Hepatocyte (in vitro differentiated cells): Measurements from ENCODE around the gene GMCL1. TPM values are rescaled to one million over a fixed set of nuclear protein-coding genes. Genes with fewer than 3 reads are reported as not detected.

Experiments
- DNase-seq: peaks from one replicate; pipeline ENCODE4 v3.0.0-alpha.2; 2016; ENCODE audit warnings: low spot score
- H2AFZ ChIP-seq: fragments of 200-600 bp; sonication (generic); 2 replicates; pipeline ENCODE4 v1.6.0; 2016; ENCODE audit warnings: antibody characterized with exemption, mild to moderate bottlenecking
- H3K27ac ChIP-seq: fragments of 200-600 bp; sonication (generic); 2 replicates; pipeline ENCODE4 v1.5.1; 2016; ENCODE audit warnings: mild to moderate bottlenecking
- H3K27me3 ChIP-seq: fragments of 200-600 bp; sonication (generic); 2 replicates; pipeline ENCODE4 v1.6.1; 2016
- H3K36me3 ChIP-seq: fragments of 200-600 bp; sonication (generic); replicated peaks from 2 replicates; pipeline ENCODE4 v1.5.1; 2016; ENCODE audit warnings: low read depth; ENCODE audit not compliant: insufficient read depth
- H3K4me1 ChIP-seq: fragments of 200-600 bp; sonication (generic); 2 replicates; pipeline ENCODE4 v1.5.1; 2016; ENCODE audit warnings: mild to moderate bottlenecking, moderate library complexity; ENCODE audit not compliant: insufficient read depth
- H3K4me2 ChIP-seq: fragments of 200-600 bp; sonication (generic); 2 replicates; pipeline ENCODE4 v1.6.0; 2016
- H3K4me3 ChIP-seq: fragments of 200-600 bp; sonication (generic); 2 replicates; pipeline ENCODE4 v1.5.1; 2016; ENCODE audit warnings: mild to moderate bottlenecking
- H3K79me2 ChIP-seq: fragments of 200-600 bp; sonication (generic); 2 replicates; pipeline ENCODE4 v1.6.0; 2017; ENCODE audit warnings: mild to moderate bottlenecking
- H3K9me2 ChIP-seq: fragments of 200-600 bp; sonication (generic); replicated peaks from 2 replicates; pipeline ENCODE4 v1.6.0; 2017; ENCODE audit warnings: mild to moderate bottlenecking; ENCODE audit not compliant: insufficient read depth
- H3K9me3 ChIP-seq: fragments of 200-600 bp; sonication (generic); 2 replicates; pipeline ENCODE4 v1.5.1; 2016; ENCODE audit warnings: low read depth, mild to moderate bottlenecking
- H4K20me1 ChIP-seq: fragments of 200-600 bp; sonication (generic); 2 replicates; pipeline ENCODE4 v1.6.0; 2016; ENCODE audit warnings: mild to moderate bottlenecking; ENCODE audit not compliant: insufficient read depth, poor library complexity, severe bottlenecking
- CTCF ChIP-seq: fragments of 200-600 bp; sonication (generic); IDR thresholded peaks from 2 replicates; pipeline ENCODE4 v1.5.1; 2016; ENCODE audit warnings: antibody characterized with exemption, mild to moderate bottlenecking; ENCODE audit not compliant: poor library complexity
- EZH2 ChIP-seq: fragments of 200-600 bp; sonication (generic); IDR thresholded peaks from 2 replicates; pipeline ENCODE4 v1.6.1; 2016; ENCODE audit warnings: antibody characterized with exemption, mild to moderate bottlenecking, borderline replicate concordance
- EZH2phosphoT487 ChIP-seq: fragments of 200-600 bp; sonication (generic); IDR thresholded peaks from one replicate; pipeline ENCODE4 v1.6.1; 2018; ENCODE audit warnings: antibody characterized with exemption, mild to moderate bottlenecking, low read depth, moderate library complexity; ENCODE audit not compliant: unreplicated experiment, severe bottlenecking
- WGBS: methylation state at CpG from one replicate; pipeline ENCODE4 v1.1.6; 2016; ENCODE audit warnings: low lambda C conversion rate; ENCODE audit errors: missing lambda C conversion rate; 5-methylcytosine and 5-hydroxymethylcytosine counted together
- polyA plus RNA-seq: library from polyadenylated mRNA; unstranded; fragments of >200 nt; fragmentation: Nextera tagmentation; extraction: Ambion mirVana; gene quantifications from 2 replicates; pipeline ENCODE4 v1.2.1, GENCODE V29; 2016
- total RNA-seq: library from RNA; depleted of rRNA; stranded (reverse); fragments of >200 nt; gene quantifications from 2 replicates; pipeline ENCODE4 v1.2.3, GENCODE V29; 2014

The GMCL1 gene
- total and polyA plus RNA-seq, 2 experiments from 2014 or later = 18.1 to 18.8 TPM

DNA sequence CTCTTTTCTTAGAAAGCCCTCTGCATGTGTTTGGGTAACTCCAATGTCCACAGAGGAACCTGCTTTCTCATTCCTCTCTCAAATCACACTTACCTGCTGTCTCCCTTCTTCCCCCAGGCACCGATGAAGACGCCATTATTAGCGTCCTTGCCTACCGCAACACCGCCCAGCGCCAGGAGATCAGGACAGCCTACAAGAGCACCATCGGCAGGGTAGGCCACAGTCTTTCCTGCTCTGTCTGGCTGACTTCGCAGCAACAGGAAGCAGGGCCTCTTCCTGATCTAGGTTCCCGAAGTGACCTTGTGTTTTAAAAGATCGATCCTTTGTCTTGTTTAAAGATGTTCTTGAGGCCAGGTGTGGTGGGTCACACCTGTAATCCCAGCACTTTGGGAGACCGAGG is 25.0 kb upstream of the GMCL1 start:
- TF ChIP-seq EZH2phosphoT487 = no peak
- TF ChIP-seq EZH2 = no peak
- no peak for TF ChIP-seq CTCF
- H4K20me1 ChIP-seq = no peaks in the 10 kb centered on the region
- WGBS = 95% methylated on average over 11 of the region's 11 CpGs
- H3K27ac ChIP-seq = no peak overlapping the region
- H3K27me3 ChIP-seq = no peaks in the 10 kb centered on the region
- no peak overlapping the region for H3K4me3 ChIP-seq
- no peaks in the 10 kb centered on the region for H3K9me2 ChIP-seq
- no peaks in the 10 kb centered on the region for H3K36me3 ChIP-seq
- no peak for DNase-seq
- H3K4me1 ChIP-seq = peaks cover 22% of the 10 kb centered on the region
- no peak overlapping the region for H2AFZ ChIP-seq
- no peak overlapping the region for H3K4me2 ChIP-seq
- H3K9me3 ChIP-seq = no peaks in the 10 kb centered on the region
- H3K79me2 ChIP-seq = peaks cover 13% of the 10 kb centered on the region

- WGBS = 91% methylated on average over 1 of the region's 1 CpG
- no peak for TF ChIP-seq EZH2
- no peak for TF ChIP-seq CTCF
- no peak for TF ChIP-seq EZH2phosphoT487
- no peak overlapping the region for H3K4me3 ChIP-seq
- no peak for DNase-seq
- no peak overlapping the region for H3K27ac ChIP-seq
- no peaks in the 10 kb centered on the region for H4K20me1 ChIP-seq
- no peaks in the 10 kb centered on the region for H3K36me3 ChIP-seq
- peaks cover 2% of the 10 kb centered on the region for H3K79me2 ChIP-seq
- H3K27me3 ChIP-seq = no peaks in the 10 kb centered on the region
- peaks cover 7% of the 10 kb centered on the region for H3K4me1 ChIP-seq
- H2AFZ ChIP-seq = no peak overlapping the region
- no peaks in the 10 kb centered on the region for H3K9me3 ChIP-seq
- H3K9me2 ChIP-seq = no peaks in the 10 kb centered on the region
- no peak overlapping the region for H3K4me2 ChIP-seq
Measured at GRCh38 chr2:69805887-69806286, 23.6 kb upstream of the GMCL1 start.

DNA sequence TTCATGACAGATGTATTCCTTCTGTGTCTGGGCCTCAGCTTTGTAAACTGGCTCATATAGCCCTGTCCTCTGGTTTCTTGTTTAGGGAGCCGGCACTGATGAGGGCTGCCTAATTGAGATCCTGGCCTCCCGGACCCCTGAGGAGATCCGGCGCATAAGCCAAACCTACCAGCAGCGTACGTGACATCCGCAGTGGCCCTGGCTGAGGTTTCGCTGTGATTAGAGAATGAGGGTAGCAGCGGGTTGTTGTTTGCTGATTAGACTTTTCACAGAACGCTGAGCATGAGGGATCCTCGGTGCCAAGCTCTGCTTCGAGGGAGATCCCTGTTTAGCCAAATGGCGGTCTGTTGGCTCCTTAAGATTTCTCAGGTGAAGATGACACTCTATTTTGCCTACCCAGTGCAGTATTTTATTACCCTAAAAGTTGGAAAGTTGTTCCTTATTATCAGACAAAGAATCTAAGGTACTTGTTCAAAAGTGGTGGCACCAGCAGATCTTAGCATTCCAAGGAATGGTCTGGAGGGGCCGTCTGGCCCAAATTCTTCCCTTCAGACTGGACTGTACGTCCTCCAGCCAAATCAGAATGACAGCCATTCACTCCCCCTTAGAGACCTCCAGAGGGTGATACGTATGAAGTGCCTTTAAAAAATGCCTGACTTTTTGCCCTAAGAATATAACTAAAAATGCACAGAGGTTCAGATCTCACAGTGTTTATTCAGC is 21.5 kb upstream of the GMCL1 start:
- no peak for DNase-seq
- Histone ChIP-seq H3K4me3 (no peak overlapping the region), H3K9me2 (no peaks in the 10 kb centered on the region), H3K27ac (no peak overlapping the region), H3K27me3 (no peaks in the 10 kb centered on the region), H4K20me1 (no peaks in the 10 kb centered on the region), H3K4me1 (no peaks in the 10 kb centered on the region), H2AFZ (no peak overlapping the region), H3K4me2 (no peak overlapping the region), H3K79me2 (peaks cover 2% of the 10 kb centered on the region), H3K9me3 (no peaks in the 10 kb centered on the region), H3K36me3 (no peaks in the 10 kb centered on the region)
- WGBS = 94% methylated on average over 16 of the region's 16 CpGs
- TF ChIP-seq CTCF (no peak), EZH2 (no peak), EZH2phosphoT487 (no peak)

- over 99% methylated on average over 6 of the region's 6 CpGs for WGBS
- Histone ChIP-seq H3K79me2 (no peaks in the 10 kb centered on the region), H3K27ac (no peak overlapping the region), H3K4me1 (no peaks in the 10 kb centered on the region), H4K20me1 (no peaks in the 10 kb centered on the region), H2AFZ (no peak overlapping the region), H3K9me3 (no peaks in the 10 kb centered on the region), H3K4me2 (no peak overlapping the region), H3K27me3 (no peaks in the 10 kb centered on the region), H3K9me2 (no peaks in the 10 kb centered on the region), H3K4me3 (no peak overlapping the region), H3K36me3 (no peaks in the 10 kb centered on the region)
- TF ChIP-seq EZH2phosphoT487 (no peak), EZH2 (no peak), CTCF (no peak)
- no peak for DNase-seq
Measured at GRCh38 chr2:69810550-69810949, 18.9 kb upstream of the GMCL1 start.
